ENCODE results near the gene CALML5. TPM values are rescaled to one million over a fixed set of nuclear protein-coding genes. Genes with fewer than 3 reads are reported as not detected.

The CALML5 gene
- total RNA-seq, 1 experiment from 2014 or later, result not detected

DNA sequence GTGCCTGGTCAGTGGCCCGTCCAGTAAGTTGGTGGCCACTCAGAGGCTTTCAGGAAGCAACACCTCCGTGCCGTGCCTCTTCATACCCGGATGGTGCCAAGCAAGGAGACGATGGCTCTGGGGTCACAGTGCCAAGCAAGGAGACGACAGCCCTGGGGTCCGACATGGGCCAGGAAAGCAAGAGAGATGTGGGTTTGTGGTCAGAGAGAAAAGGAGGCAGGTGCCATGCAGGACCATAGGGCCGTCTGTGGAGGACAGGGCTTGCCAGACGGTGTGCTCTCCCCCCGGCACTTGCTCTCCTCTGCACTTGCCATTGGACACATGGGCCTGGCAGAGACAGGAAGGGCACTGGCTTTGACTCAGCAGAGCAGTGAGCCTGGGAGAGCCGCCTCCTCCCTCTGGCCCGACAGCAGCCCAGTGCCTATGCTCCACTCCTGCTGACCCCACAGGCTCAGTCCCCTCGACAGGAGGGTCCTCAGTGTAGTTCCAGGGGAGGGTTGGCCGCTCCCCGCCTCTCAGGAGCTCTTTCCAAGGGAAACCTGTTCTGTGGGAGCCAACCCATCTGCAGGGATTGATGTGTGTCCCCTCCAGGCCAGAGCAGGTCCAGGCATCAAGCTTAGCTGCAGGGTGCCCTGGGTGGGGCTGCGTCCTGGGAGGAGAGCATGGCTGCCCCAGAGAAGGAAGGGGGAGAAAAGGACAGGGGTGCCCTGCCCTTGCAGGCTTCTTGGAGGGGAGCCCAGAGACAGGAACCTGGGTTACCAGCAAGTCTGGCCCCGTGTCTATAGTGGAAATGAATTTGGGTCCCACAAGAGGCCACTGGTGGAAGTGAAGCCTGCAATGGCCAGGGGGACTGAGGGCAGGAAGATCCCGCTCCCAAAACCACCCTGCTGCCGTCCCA lies 7.6 kb upstream of the CALML5 start:
- ChIA-PET CTCF (no interaction called here), POLR2A (no interaction called here)
- intact Hi-C loops (cut with micrococcal nuclease; ENCODE audit: unreplicated experiment), result no loop called here
- TF ChIP-seq, protein P1, sequence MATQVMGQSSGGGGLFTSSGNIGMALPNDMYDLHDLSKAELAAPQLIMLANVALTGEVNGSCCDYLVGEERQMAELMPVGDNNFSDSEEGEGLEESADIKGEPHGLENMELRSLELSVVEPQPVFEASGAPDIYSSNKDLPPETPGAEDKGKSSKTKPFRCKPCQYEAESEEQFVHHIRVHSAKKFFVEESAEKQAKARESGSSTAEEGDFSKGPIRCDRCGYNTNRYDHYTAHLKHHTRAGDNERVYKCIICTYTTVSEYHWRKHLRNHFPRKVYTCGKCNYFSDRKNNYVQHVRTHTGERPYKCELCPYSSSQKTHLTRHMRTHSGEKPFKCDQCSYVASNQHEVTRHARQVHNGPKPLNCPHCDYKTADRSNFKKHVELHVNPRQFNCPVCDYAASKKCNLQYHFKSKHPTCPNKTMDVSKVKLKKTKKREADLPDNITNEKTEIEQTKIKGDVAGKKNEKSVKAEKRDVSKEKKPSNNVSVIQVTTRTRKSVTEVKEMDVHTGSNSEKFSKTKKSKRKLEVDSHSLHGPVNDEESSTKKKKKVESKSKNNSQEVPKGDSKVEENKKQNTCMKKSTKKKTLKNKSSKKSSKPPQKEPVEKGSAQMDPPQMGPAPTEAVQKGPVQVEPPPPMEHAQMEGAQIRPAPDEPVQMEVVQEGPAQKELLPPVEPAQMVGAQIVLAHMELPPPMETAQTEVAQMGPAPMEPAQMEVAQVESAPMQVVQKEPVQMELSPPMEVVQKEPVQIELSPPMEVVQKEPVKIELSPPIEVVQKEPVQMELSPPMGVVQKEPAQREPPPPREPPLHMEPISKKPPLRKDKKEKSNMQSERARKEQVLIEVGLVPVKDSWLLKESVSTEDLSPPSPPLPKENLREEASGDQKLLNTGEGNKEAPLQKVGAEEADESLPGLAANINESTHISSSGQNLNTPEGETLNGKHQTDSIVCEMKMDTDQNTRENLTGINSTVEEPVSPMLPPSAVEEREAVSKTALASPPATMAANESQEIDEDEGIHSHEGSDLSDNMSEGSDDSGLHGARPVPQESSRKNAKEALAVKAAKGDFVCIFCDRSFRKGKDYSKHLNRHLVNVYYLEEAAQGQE (IDR thresholded peaks at IDR 0.05; ENCODE audit: insufficient read depth in 1 of 2, low read depth in 2 of 2, low read length in 1 of 2), result no peak
- no peak for TF ChIP-seq POLR2AphosphoS5 (IDR thresholded peaks at IDR 0.05; ENCODE audit: low read depth, low read length)
- TF ChIP-seq TCF7L2 (IDR thresholded peaks at IDR 0.05; ENCODE audit: low read depth, low read length), result no peak
- TF ChIP-seq, protein P2, sequence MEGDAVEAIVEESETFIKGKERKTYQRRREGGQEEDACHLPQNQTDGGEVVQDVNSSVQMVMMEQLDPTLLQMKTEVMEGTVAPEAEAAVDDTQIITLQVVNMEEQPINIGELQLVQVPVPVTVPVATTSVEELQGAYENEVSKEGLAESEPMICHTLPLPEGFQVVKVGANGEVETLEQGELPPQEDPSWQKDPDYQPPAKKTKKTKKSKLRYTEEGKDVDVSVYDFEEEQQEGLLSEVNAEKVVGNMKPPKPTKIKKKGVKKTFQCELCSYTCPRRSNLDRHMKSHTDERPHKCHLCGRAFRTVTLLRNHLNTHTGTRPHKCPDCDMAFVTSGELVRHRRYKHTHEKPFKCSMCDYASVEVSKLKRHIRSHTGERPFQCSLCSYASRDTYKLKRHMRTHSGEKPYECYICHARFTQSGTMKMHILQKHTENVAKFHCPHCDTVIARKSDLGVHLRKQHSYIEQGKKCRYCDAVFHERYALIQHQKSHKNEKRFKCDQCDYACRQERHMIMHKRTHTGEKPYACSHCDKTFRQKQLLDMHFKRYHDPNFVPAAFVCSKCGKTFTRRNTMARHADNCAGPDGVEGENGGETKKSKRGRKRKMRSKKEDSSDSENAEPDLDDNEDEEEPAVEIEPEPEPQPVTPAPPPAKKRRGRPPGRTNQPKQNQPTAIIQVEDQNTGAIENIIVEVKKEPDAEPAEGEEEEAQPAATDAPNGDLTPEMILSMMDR (IDR thresholded peaks at IDR 0.05), result no peak
- TF ChIP-seq SIN3A (IDR thresholded peaks at IDR 0.05; ENCODE audit: borderline replicate concordance, insufficient read depth, low read depth, low read length), result no peak
- Histone ChIP-seq H3K36me3 (ENCODE audit: control insufficient read depth, insufficient read depth, low read length) (no peaks in the 10 kb centered on the region), H3K27ac (ENCODE audit: low read length) (no peak overlapping the region), H3K9me3 (ENCODE audit: control insufficient read depth, insufficient read depth, low read depth, low read length) (no peaks in the 10 kb centered on the region), H3K27me3 (ENCODE audit: control insufficient read depth, insufficient read depth, low read length) (no peaks in the 10 kb centered on the region), H3K4me1 (ENCODE audit: control insufficient read depth, insufficient read depth, low read length) (no peaks in the 10 kb centered on the region), H3K4me3 (ENCODE audit: low read depth in 2 of 2, low read length in 2 of 2) (no peak overlapping the region)
- in situ Hi-C loops (cut with HindIII; ENCODE audit: low pct_unique_long_range_greater_than_20kb, low sequenced_read_pairs), result no loop called here
- BruUV-seq (replicated peaks), result no TSS peak
- DNase-seq (ENCODE audit: low read depth, low spot score), result no peak
- ATAC-seq, result no peak; the same call in 1 of the 2 replicates

DNA sequence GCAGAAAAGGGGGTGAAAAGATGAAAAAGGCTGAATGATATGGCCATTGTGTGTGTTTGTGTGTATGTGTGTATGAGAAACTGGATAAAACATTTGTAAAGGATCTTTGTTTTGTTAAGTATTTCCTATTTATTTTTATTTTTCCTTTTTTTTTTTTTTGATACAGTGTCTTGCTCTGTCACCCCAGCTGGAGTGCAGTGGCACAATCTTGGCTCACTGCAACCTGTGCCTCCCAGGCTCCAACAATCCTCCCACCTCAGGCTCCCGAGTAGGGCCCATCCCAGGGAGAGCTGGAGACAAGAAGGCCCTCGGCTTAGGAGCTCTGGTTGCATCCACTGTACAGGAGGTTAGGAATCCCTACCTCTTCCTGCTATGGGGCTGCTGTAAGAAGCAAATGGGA lies 6.9 kb upstream of the CALML5 start:
- intact Hi-C loops (cut with micrococcal nuclease; ENCODE audit: unreplicated experiment), result no loop called here

More for the DNA sequence above, 6.9 kb upstream of the CALML5 start:
- no TSS peak for BruUV-seq (replicated peaks)
- ATAC-seq (no peak), DNase-seq (ENCODE audit: low read depth, low spot score) (no peak)
- TF ChIP-seq, protein P2 (IDR thresholded peaks at IDR 0.05), result no peak
- TF ChIP-seq, protein P1 (IDR thresholded peaks at IDR 0.05; ENCODE audit: insufficient read depth in 1 of 2, low read depth in 2 of 2, low read length in 1 of 2), result no peak
- TF ChIP-seq TCF7L2 (IDR thresholded peaks at IDR 0.05; ENCODE audit: low read depth, low read length) (no peak), POLR2AphosphoS5 (IDR thresholded peaks at IDR 0.05; ENCODE audit: low read depth, low read length) (no peak), SIN3A (IDR thresholded peaks at IDR 0.05; ENCODE audit: borderline replicate concordance, insufficient read depth, low read depth, low read length) (no peak)
- Histone ChIP-seq H3K4me1 (ENCODE audit: control insufficient read depth, insufficient read depth, low read length) (no peaks in the 10 kb centered on the region), H3K27me3 (ENCODE audit: control insufficient read depth, insufficient read depth, low read length) (no peaks in the 10 kb centered on the region), H3K9me3 (ENCODE audit: control insufficient read depth, insufficient read depth, low read depth, low read length) (no peaks in the 10 kb centered on the region), H3K27ac (ENCODE audit: low read length) (no peak overlapping the region), H3K36me3 (ENCODE audit: control insufficient read depth, insufficient read depth, low read length) (no peaks in the 10 kb centered on the region), H3K4me3 (ENCODE audit: low read depth in 2 of 2, low read length in 2 of 2) (no peak overlapping the region)
- CTCF ChIA-PET, result no interaction called here
- POLR2A ChIA-PET, result no interaction called here
- in situ Hi-C loops (cut with HindIII; ENCODE audit: low pct_unique_long_range_greater_than_20kb, low sequenced_read_pairs), result no loop called here
